Inflammatory macrophage treated with lipopolysaccharide for 1 hour (primary cell): Measurements from ENCODE around the gene C1orf216.
"Not testable (repeated sequence)": the region's sequence is repeated elsewhere in the genome, so short reads cannot be mapped to it uniquely, and the experiment has no call there.

Experiments
- DNase-seq, 2 donors: peaks; one replicate each; pipeline ENCODE4 v3.0.0-alpha.2; 2020 to 2022

C1orf216 gene, protein sequence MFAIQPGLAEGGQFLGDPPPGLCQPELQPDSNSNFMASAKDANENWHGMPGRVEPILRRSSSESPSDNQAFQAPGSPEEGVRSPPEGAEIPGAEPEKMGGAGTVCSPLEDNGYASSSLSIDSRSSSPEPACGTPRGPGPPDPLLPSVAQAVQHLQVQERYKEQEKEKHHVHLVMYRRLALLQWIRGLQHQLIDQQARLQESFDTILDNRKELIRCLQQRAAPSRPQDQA

GRCh38 chr1:35718492-35719336 is at the start of gene C1orf216:
Gene C1orf216, minus strand, starts transcription at chr1:35718884. Its CDS starts 2,563 bp downstream, at chr1:35716321.
- peak; percentile 63 to 78 for DNase-seq

DNA sequence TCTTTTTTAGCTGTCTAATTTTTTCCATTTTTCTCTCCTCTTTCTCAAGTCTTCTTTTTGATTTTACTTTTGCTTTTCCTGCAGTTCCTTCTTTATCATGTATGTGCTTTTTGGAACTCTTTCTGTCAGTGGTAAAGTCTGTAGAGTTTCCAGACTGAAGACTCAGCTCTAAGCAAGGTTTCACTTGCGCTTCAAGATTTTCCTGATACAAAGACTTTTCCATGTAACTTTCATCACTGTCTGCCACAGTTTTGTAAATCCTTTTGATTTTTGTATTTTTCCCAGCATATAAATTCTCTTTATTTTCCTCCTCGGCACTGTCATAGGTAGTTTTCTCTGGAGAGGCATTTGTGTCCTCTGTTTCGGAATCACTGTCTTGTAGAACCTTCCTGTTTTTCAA is 45.6 kb upstream of the C1orf216 start:
- no peak for DNase-seq

DNA sequence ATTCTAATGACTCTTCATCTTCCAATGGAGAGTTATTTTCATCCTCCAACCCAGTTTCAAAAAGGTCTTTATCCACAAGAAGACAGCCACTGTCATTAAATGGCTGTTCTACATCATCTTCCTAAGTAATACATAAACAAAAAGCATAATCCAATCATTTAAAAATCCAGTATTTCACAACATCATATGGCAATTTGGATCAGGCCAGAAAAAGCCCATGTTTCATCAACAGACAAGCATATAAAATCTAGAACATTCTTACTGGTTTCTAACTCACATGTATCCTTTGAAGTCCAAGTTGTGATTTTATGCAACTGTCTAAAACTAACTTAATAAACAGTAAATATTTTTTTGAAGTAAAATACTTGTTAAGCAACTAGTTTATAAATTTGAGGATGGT is 44.5 kb upstream of the C1orf216 start:
- DNase-seq = peak; percentile 50 to 59

- no peak for DNase-seq
These were observed 43.5 kb upstream of the C1orf216 start for GRCh38 chr1:35762141-35762540.

DNA sequence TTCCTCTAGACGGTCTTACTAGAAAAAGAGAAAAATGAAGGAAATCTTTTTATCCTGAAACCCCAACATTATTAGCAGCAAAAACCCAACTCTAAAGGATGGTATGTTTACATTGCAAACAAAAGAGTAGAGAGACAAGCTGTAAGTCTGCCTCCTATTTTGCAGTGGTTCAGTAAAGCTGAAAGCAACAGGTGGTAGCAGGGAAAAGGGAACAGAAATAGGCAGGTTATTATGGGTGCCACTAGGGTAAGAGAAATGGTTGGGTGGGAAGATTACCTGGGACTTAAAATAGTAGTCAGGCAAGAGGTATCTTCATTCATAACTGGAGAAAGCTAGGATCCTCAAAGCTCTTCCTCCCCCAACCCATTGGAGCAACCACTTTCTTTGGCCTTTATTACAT is 37.4 kb upstream of the C1orf216 start:
- DNase-seq = no peak

DNA sequence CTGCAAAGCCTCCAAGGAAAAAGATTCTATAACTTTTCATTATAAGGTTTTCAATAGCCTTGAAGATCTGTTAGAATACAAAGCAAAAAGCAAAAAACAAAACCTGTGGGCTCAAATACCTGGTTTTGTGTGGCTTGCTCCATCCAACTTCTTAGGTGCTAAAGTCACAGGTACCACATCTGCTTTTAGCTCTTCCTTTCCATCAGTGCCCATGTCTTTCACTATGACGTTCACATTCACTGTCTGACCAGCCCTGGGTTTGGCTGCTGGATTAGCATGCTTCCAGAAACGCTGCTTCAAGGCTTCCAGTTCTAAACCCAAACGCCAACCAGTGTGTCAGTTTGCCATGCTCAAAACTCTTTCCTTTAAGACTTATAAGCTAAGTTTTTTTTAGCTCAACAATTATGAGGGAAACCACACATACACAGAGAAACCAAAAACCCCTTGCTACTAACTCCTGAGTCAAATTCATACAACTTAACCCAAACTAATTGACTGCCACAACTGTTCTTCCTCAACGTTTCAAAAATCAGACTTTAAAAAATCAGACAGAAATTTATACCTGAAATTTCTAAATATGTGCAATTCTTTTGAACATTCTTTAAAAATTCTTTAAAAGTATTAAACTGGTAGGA is 35.1 kb upstream of the C1orf216 start:
- DNase-seq = no peak

DNA sequence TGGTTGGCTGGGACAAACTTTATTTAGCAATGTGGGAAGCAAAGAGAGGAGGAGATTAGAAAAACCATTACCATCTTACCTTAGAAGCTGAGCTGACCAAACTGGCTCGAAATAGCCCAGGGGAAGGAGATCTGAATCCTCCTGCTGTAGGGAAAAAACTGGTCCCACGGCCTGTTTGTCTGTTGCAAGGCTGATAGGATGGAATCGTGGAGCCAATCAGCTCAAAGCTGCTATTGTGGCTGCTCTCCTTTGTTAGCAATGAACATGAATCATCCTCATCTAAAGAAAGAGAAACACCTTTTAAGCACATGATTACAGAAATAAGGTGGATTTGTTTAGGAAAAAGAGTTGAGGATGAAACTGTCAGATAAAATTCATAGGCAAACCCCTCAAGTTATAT is 29.6 kb upstream of the C1orf216 start:
- no peak for DNase-seq

DNA sequence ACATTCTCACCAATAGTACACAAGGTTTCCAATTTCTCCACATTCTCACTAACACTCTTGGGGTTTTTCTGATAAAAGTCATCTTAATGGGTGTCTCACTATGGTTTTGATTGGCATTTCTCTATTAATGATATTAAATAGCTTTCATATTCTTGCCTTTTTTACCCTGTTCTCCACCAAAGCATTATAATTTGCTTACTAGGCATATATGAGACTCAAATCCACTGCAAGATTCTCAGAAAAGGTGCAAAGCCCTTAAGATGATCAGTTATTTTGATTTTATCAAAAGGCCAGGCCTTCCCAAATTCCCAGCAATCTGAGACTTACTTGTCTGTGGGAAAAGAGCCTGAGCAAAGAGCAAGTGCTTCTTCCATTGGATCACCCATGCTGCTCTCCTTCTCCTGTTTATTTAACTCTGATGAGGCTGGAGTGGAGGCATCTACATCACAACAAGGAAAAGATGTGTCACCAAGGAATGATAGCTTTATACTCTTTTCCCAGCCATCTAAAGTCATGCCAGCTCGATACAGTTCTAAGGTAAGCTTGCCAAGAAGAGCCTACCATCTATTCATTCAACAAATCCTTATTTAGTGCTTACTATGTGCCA is 26.5 kb upstream of the C1orf216 start:
- no peak for DNase-seq

DNA sequence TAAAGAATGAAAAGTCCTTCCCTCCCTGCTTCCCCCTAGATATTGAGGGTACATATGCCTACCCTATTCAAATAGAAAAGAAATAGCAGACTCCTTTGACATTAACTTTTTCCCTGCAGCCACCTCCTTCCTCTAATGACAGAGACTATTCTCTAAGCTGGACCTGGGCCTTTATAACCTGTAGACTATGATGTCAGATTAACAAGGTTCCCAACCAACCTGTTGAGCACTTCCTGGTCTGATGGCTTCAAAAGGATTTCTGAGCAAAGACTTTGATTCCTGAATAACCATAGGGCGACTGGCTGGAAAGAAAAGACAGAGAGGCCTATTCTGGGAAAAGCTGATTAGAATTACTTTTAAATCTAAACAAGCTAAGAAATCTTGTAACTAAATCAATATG is 18.4 kb upstream of the C1orf216 start:
- DNase-seq = no peak

DNA sequence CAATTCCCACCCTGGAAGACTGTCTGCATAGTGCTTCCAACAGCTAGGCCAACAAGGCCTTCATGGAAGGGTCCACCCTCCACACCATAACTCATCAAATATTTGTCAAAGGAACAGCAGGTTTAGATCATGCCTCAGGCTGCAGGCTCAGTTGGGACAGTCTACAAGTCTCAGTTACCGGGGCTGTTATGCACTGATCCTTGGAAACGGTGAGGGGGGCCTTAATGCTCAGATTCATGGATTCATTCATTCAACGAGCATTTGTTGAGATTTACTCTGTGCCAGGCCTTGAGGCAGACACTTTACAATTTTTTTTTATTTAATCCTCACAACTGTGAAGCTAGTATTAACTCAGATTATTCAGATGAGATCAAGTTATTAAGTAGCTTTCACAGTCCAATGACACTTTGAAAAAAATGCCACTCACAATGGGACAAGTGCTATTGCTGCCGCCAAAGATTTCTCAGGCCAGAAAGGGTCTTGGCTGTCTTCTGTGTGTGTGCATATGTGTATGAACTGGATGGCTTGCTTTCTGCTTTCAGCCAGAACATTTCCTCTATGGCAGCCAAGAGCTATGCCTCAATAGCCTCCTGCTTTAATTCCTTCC is 8.9 kb upstream of the C1orf216 start:
- DNase-seq = no peak

GRCh38 chr1:35726450-35727433 is 8.1 kb upstream of the C1orf216 start:
- DNase-seq = peak; percentile 35 to 61

GRCh38 chr1:35725596-35725995 is 6.9 kb upstream of the C1orf216 start:
- DNase-seq = peak in 1 of 2 donors; percentile 20

- DNase-seq = peak; percentile 55 to 58
These were observed 690 bp downstream of the C1orf216 start for GRCh38 chr1:35717911-35718476.

- peak; percentile 56 to 93 for DNase-seq
These were observed 3.1 kb downstream of the C1orf216 start for GRCh38 chr1:35715568-35716002.

DNA sequence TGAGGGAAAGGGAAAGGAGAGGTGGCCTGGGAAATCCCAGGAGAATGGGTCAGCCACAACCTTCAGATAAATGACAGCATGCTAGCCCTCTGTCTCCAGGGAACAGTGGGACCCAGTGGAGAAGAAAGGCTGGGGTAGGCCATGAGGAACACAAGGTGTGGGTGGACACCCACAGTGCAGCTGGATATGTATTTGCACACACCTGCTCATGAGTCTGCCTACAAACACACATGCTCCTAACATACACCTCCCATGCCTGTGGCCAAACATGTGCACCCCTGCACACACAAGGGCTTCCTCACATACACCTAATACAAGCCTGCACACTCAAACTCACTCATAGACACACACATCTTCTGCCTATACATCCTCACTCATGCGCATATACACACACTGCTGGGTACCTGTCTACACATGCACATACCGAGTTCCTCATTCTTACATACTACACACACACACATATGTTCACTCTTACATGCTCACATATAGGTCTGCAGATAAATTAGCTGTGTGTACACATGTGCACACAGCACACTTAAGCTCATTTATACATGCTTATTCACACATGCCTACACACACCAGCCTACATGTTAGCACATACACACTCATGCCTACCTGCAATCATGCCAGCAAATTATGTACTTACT is 3.6 kb downstream of the C1orf216 start:
- DNase-seq = no peak

DNA sequence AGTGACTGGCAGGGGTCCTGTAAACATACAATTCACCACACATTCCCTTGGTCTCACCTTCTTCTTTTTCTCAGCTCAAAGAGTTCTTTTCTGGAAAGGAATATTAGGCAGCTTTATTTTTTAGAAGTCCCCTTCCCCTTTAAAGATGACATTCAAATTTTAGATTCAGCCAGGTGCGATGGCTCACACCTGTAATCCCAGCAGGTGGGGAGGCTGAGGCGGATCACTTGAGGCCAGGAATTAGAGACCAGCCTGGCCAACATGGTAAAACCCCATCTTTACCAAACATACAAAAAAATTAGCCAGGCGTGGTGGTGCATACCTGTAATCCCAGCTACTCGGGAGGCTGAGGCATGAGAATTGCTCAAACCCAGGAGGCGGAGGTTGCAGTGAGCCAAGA is 7.6 kb downstream of the C1orf216 start:
- not testable (repeated sequence) for DNase-seq

DNA sequence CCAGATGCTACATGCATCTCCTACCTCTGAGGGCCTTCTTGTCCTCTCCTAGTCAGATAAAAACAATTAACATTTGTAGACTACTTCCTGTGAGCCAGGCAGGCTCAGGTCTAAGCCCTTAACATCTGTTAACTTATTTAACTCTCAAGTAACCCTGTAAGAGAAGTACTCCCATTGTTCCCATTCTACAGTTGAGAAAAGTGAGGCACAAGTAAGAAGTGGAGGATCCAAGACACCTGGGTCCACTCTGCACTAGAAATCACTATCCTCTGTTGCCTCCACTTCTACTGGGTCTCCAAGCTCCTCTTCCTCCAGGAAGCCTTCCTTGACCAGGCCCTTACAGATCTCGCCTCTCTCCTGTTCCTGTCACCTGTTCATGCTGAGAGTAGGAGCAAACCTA is 9.7 kb downstream of the C1orf216 start:
- DNase-seq = no peak

- no peak for DNase-seq
These were observed 10.2 kb downstream of the C1orf216 start for GRCh38 chr1:35708441-35708921.

- DNase-seq = no peak
These were observed 10.9 kb downstream of the C1orf216 start for GRCh38 chr1:35707601-35708440.
